Lung (tissue), 12 donors: Measurements from ENCODE around the gene PPP1R1A. TPM values are rescaled to one million over a fixed set of nuclear protein-coding genes. Genes with fewer than 3 reads are reported as not detected.

Source experiments
- ATAC-seq: fragments of 200-7000 bp; cut with Tn5 transposase; one replicate; pipeline ENCODE4 v1.9.1; 2020; ENCODE audit warnings: moderate number of reproducible peaks; ENCODE audit not compliant: insufficient read depth, low FRiP score
- DNase-seq, 3 donors: peaks; one replicate each; pipeline ENCODE4 v3.0.0-alpha.2; 2013 to 2017
- H3K27ac ChIP-seq, 2 donors: one replicate each; pipeline ENCODE4 v1.5.1; 2013; ENCODE audit warnings: mild to moderate bottlenecking in 2 of 2, moderate library complexity in 2 of 2, control low read depth in 1 of 2, inconsistent platforms in 1 of 2, low read depth in 1 of 2, low read length in 1 of 2
- H3K27me3 ChIP-seq, 3 donors: one replicate each; pipeline ENCODE4 v1.5.1; 2013; ENCODE audit warnings: low read length in 2 of 3; ENCODE audit not compliant: control insufficient read depth in 3 of 3, insufficient read depth in 3 of 3
- H3K36me3 ChIP-seq, 4 donors: one replicate each; pipeline ENCODE4 v1.5.1; 2013; ENCODE audit warnings: low read length in 4 of 4, mild to moderate bottlenecking in 1 of 4, moderate library complexity in 1 of 4; ENCODE audit not compliant: control insufficient read depth in 4 of 4, insufficient read depth in 4 of 4
- H3K4me1 ChIP-seq, 5 donors: one replicate each; pipeline ENCODE4 v1.5.1; 2013; ENCODE audit warnings: low read length in 5 of 5, mild to moderate bottlenecking in 2 of 5, moderate library complexity in 1 of 5; ENCODE audit not compliant: control insufficient read depth in 5 of 5, insufficient read depth in 5 of 5
- H3K4me3 ChIP-seq: one replicate; pipeline ENCODE4 v1.5.1; 2013; ENCODE audit warnings: mild to moderate bottlenecking, control low read depth, moderate library complexity
- H3K9ac ChIP-seq, 2 donors: one replicate each; pipeline ENCODE4 v1.5.1; 2013; ENCODE audit warnings: low read length in 2 of 2, control low read depth in 1 of 2; ENCODE audit not compliant: insufficient read depth in 1 of 2
- H3K9me3 ChIP-seq, 4 donors: one replicate each; pipeline ENCODE4 v1.5.1; 2013; ENCODE audit warnings: low read length in 3 of 4, mild to moderate bottlenecking in 1 of 4, moderate library complexity in 1 of 4; ENCODE audit not compliant: control insufficient read depth in 4 of 4, insufficient read depth in 3 of 4
- WGBS, 2 donors: extraction: QIAGEN DNeasy Blood & Tissue Kit; methylation state at CpG; one replicate each; pipeline ENCODE4 v1.1.7; 2013; 5-methylcytosine and 5-hydroxymethylcytosine counted together
- polyA plus RNA-seq, 2 donors: library from polyadenylated mRNA; stranded (reverse); fragments of 200-250 nt; gene quantifications; one replicate each; pipeline ENCODE4 v1.2.1, GENCODE V29; 2013
- total RNA-seq, 2 donors: library from RNA; depleted of rRNA in 1 of 2; stranded (reverse); fragments of >200 nt in 1 of 2; gene quantifications; one replicate each; pipeline ENCODE4 v1.2.1, GENCODE V29; 2014 to 2021
- TF ChIP-seq, protein P1 (sequence below): IDR thresholded peaks from 2 replicates; pipeline ENCODE4 v1.5.1; 2012; ENCODE audit warnings: mild to moderate bottlenecking; ENCODE audit errors: control extremely low read depth, extremely low read depth
- donor health status: control.
- donor health status: control.
- donor health status: Bipolar disorder and iron deficiency.
- donor health status: healthy.
- donor health status: DM: yes; HTN: yes; CAD: no.

Gene PPP1R1A
- total and polyA plus RNA-seq, 4 donors: 0.15 to 0.98 (median 0.69) TPM

DNA sequence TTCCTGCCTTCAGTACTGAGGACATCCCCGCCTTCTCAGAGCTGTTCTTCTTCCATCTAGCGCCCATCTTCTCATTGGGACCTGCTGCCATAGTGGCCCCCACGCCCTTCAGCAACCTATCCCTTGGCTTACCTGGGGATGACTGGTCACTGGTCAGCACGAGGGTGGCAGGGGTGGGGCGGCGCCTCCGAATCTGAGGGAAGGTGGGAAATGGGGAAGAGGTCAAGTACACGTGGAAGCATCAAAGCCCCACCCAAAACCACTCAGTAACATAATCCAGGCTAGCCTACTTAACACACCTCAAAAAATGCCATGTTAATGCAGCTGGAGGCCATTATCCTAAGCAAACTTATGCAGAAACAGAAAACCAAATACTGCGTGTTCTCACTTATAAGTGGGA lies 4.3 kb downstream of the PPP1R1A start:
- 62 to 66% methylated on average over 9 of the region's 9 CpGs for WGBS, 2 donors
- Histone ChIP-seq H3K27ac (no peak overlapping the region), H3K4me1 (peaks cover 0 to 12% (median 9%) of the 10 kb centered on the region in 5 donors), H3K4me3 (no peak overlapping the region), H3K9me3 (no peaks in the 10 kb centered on the region), H3K9ac (no peak overlapping the region), H3K36me3 (no peaks in the 10 kb centered on the region), H3K27me3 (peaks cover 0 to 18% (median 15%) of the 10 kb centered on the region in 3 donors)
- TF ChIP-seq, protein P1, sequence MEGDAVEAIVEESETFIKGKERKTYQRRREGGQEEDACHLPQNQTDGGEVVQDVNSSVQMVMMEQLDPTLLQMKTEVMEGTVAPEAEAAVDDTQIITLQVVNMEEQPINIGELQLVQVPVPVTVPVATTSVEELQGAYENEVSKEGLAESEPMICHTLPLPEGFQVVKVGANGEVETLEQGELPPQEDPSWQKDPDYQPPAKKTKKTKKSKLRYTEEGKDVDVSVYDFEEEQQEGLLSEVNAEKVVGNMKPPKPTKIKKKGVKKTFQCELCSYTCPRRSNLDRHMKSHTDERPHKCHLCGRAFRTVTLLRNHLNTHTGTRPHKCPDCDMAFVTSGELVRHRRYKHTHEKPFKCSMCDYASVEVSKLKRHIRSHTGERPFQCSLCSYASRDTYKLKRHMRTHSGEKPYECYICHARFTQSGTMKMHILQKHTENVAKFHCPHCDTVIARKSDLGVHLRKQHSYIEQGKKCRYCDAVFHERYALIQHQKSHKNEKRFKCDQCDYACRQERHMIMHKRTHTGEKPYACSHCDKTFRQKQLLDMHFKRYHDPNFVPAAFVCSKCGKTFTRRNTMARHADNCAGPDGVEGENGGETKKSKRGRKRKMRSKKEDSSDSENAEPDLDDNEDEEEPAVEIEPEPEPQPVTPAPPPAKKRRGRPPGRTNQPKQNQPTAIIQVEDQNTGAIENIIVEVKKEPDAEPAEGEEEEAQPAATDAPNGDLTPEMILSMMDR: no peak
- ATAC-seq (no peak), DNase-seq (no peak)

DNA sequence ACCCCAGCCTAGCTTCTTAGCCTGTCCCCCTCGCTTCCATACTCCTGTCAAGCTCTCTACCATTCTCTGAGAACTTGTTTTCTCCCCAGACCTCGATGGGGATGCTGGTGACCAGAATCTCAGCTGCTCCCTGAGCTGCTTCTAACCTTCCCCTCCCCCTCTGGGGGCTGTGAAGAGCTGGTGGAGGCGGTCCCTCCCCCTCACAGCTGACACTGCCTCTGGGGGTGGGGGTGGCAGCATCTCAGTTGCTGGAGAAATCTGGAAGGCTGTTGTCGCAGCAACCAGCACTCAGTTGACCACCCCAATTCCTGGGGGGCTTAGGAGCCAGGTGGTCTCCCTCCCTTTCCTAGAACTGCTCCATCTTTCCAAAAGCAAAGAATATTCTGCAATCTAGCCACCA lies 4.7 kb downstream of the PPP1R1A start:
- no peak overlapping the region for H3K4me3 ChIP-seq
- TF ChIP-seq, protein P1: no peak
- 61 to 71% methylated on average over 4 of the region's 4 CpGs for WGBS, 2 donors
- no peaks in the 10 kb centered on the region for H3K36me3 ChIP-seq
- H3K9me3 ChIP-seq: no peaks in the 10 kb centered on the region
- H3K9ac ChIP-seq: no peak overlapping the region
- ATAC-seq: no peak
- no peak for DNase-seq
- no peak overlapping the region for H3K27ac ChIP-seq
- H3K27me3 ChIP-seq: peaks cover 0 to 14% (median 11%) of the 10 kb centered on the region in 3 donors
- H3K4me1 ChIP-seq: peaks cover 0 to 12% (median 9%) of the 10 kb centered on the region in 5 donors

DNA sequence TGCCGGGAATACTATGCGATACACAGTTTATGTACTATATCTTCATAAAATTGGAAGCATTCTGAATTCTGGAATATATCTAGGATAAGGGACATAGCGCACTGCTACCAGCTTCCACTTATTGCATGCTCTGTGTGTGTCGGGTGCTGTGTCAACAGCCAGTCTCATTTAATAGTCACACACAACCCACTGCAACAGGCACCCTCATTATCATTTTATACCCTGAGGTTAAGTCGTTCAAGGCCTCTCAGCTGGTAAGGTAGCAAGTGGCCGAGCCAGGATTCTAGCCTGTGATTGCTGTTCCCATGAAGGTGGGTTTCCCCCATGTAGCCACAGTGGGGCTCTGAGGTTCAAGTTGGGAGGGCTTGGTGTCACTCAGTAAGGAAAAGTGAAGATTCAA lies 7.0 kb downstream of the PPP1R1A start:
- H3K9me3 ChIP-seq: no peaks in the 10 kb centered on the region

More for the DNA sequence above, 7.0 kb downstream of the PPP1R1A start:
- Histone ChIP-seq H3K4me3 (no peak overlapping the region), H3K9ac (no peak overlapping the region), H3K4me1 (no peaks in the 10 kb centered on the region), H3K36me3 (peaks cover 0 to 1% (median 0%) of the 10 kb centered on the region in 4 donors), H3K27me3 (peaks cover 0 to 4% (median 0%) of the 10 kb centered on the region in 3 donors), H3K27ac (no peak overlapping the region)
- no peak for ATAC-seq
- WGBS, 2 donors: 90 to 93% methylated on average over 6 of the region's 6 CpGs
- TF ChIP-seq, protein P1: no peak
- no peak for DNase-seq
